ENCODE measurements around the gene TBCD.
"Not testable (repeated sequence)": the region's sequence is repeated elsewhere in the genome, so short reads cannot be mapped to it uniquely, and the experiment has no call there.

TBCD gene

DNA sequence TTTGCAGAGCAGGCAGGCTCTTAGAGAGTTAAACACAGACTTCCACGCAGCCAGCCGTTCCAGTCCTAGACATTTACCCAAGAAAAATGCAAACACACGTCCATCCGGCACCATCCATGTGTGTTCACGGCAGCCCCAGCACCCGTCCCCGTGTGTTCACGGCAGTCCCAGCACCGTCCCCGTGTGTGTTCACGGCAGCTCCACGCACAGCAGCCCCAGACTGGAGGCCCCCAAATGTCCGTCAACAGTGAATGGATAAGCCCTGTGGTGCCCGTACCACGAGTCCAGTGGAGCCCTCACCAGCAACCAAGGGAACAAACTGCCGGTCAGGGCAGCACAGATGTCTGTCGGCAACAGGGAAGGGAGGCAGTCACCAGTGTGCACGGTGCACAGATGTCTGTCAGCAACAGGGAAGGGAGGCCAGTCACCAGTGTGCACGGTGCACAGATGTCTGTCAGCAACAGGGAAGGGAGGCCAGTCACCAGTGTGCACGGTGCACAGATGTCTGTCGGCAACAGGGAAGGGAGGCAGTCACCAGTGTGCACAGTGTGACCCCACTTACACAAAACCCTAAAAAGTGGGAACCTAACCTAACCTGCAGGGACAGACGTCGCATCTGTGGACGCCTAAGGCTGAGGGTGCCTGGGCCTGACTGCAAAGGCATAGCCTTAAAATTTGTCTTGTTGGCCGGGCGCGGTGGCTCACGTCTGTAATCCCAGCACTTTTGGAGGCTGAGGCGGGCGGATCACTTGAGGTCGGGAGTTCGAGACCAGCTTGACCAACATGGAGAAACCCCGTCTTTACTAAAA, 216.4 kb downstream of the TBCD start:
- not testable (repeated sequence) for H3K4me3 ChIP-seq (ENCODE audit: low read length); H3K9me3 ChIP-seq (ENCODE audit: insufficient read depth, low read depth, low read length); H3K4me1 ChIP-seq (ENCODE audit: insufficient read depth, low read length); H3K27ac ChIP-seq (ENCODE audit: low read depth, low read length); H3K36me3 ChIP-seq (ENCODE audit: insufficient read depth, low read length); H3K27me3 ChIP-seq (ENCODE audit: insufficient read depth, low read length); H3K9ac ChIP-seq (ENCODE audit: low read depth, low read length)
- WGBS: 93% methylated on average over 33 of the region's 33 CpGs

DNA sequence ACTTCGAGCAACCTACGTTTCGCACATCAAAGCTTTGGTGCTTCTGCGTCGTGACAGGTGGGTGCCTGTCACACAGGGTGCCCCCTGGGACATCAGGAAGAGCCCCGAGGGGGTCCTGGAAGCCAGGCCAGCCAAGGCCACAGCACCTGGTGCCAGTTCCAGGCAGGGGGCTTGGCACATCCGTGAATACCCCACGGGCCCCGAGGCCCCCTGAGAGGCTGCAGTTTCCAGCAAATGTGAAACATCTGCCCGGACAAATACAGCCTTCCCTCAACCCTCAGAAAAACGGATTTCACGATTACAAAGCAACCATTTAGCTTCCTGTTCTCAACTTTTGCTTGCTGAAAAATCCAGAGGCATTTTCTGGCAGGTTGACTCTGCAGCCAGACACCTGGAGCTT, 218.2 kb downstream of the TBCD start:
- Histone ChIP-seq H3K4me1 (ENCODE audit: insufficient read depth, low read length) (no peaks in the 10 kb centered on the region), H3K9me3 (ENCODE audit: insufficient read depth, low read depth, low read length) (no peaks in the 10 kb centered on the region), H3K9ac (ENCODE audit: low read depth, low read length) (no peak overlapping the region), H3K36me3 (ENCODE audit: insufficient read depth, low read length) (no peaks in the 10 kb centered on the region), H3K27me3 (ENCODE audit: insufficient read depth, low read length) (no peaks in the 10 kb centered on the region), H3K4me3 (ENCODE audit: low read length) (no peak overlapping the region), H3K27ac (ENCODE audit: low read depth, low read length) (no peak overlapping the region)
- 94% methylated on average over 12 of the region's 12 CpGs for WGBS

DNA sequence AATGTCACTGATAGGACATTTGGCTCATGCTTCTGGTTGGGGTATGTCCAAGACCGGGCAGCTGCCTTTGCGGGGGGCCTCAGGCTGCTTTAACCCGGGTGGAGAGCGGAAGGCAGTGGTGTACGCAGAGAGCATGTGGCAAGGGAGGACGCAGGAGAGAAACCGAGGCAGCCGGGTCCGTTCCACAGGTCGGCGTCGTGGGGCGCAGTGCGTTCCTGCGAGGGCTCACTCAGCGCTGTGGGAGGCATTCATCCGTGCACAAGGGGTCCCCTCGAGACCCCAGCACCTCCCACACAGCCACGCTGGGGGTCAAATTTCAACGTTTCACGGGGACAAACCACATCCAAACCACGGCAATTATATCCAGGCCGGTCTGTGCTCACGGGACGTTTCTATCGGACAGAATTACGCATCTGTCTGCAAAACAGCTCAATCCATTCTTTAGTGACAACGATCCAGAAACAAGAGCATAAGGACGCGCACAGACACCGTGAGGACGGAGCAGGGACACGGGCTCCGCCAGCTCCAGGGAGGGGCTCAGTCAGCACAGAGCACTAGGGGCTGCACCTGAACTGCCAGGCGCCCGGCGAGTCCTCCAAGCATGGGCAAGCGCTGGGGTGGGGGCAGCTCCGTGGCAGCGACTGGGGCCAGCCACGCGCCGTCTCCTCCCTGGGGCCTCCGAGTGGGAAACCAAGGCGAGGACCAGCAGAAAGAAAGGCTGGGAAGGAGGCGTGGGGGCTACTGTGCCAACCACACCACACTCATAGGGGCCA, 219.1 kb downstream of the TBCD start:
- H3K4me1 ChIP-seq (ENCODE audit: insufficient read depth, low read length): no peaks in the 10 kb centered on the region
- H3K4me3 ChIP-seq (ENCODE audit: low read length): no peak overlapping the region
- no peaks in the 10 kb centered on the region for H3K36me3 ChIP-seq (ENCODE audit: insufficient read depth, low read length)
- no peak overlapping the region for H3K9ac ChIP-seq (ENCODE audit: low read depth, low read length)
- H3K27ac ChIP-seq (ENCODE audit: low read depth, low read length): no peak overlapping the region
- no peaks in the 10 kb centered on the region for H3K9me3 ChIP-seq (ENCODE audit: insufficient read depth, low read depth, low read length)
- WGBS: 97% methylated on average over 46 of the region's 46 CpGs
- H3K27me3 ChIP-seq (ENCODE audit: insufficient read depth, low read length): no peaks in the 10 kb centered on the region

DNA sequence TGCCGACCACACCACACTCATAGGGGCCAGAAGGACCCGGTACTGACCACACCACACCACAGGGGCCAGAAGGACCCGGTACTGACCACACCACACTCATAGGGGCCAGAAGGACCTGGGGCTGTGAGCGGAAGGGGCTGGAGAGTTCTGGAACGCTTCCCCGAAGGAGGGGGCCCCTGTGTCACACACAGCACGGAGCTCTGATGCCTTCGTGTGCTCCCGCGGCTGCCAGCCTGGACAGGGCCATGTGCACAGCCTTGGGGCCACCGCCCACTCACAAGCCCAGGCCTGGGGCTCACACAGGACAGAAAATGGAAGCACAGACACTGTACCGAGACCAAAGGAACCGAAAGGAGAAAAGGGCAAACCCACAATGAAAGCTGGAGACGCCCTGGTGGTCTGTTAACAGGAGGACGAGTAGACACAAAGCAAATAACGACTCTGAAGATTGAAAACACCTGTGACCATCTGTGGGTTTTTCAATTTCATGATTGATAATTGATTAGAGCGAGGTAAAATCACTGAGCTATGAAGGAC, 221.0 kb downstream of the TBCD start:
- 94% methylated on average over 17 of the region's 17 CpGs for WGBS
- Histone ChIP-seq H3K9ac (ENCODE audit: low read depth, low read length) (no peak overlapping the region), H3K9me3 (ENCODE audit: insufficient read depth, low read depth, low read length) (no peaks in the 10 kb centered on the region), H3K27ac (ENCODE audit: low read depth, low read length) (no peak overlapping the region), H3K27me3 (ENCODE audit: insufficient read depth, low read length) (no peaks in the 10 kb centered on the region), H3K4me3 (ENCODE audit: low read length) (no peak overlapping the region), H3K36me3 (ENCODE audit: insufficient read depth, low read length) (no peaks in the 10 kb centered on the region), H3K4me1 (ENCODE audit: insufficient read depth, low read length) (no peaks in the 10 kb centered on the region)

DNA sequence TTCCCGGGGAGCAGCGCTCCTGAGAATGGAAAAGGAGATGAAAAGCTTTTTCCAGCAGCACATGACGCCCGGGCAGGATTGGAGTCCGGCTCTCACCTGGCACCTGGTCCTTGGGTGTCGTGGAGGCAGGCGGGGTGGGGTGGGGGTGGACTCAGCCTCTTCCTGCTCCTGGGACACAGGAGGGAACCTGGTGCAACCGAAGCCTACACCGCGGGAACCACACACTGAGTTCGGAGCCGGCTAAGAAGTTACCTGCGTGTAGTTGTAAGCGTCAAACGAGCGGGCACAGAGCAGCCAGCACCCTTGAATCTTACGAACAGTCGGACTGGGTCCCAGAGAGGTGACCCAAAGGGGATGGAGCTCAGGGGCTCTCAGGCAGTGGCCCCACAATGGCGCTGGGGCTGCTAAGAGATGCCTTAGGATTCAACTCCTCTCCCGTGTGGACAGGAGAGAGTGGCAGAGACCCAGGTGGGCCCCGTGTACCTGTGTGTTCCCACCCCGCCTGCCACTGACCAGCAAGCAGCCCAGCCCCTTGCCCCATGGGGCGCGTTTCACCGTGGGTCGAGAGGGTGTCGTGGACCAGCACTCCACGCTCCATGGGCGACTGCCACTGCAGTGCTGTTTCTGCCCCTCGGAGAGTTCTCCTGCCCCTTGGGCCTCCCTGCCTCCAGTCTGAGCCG, 221.7 kb downstream of the TBCD start:
- 94% methylated on average over 31 of the region's 31 CpGs for WGBS
- Histone ChIP-seq H3K9me3 (ENCODE audit: insufficient read depth, low read depth, low read length) (no peaks in the 10 kb centered on the region), H3K4me3 (ENCODE audit: low read length) (no peak overlapping the region), H3K27ac (ENCODE audit: low read depth, low read length) (no peak overlapping the region), H3K9ac (ENCODE audit: low read depth, low read length) (no peak overlapping the region), H3K4me1 (ENCODE audit: insufficient read depth, low read length) (no peaks in the 10 kb centered on the region), H3K36me3 (ENCODE audit: insufficient read depth, low read length) (no peaks in the 10 kb centered on the region), H3K27me3 (ENCODE audit: insufficient read depth, low read length) (no peaks in the 10 kb centered on the region)

DNA sequence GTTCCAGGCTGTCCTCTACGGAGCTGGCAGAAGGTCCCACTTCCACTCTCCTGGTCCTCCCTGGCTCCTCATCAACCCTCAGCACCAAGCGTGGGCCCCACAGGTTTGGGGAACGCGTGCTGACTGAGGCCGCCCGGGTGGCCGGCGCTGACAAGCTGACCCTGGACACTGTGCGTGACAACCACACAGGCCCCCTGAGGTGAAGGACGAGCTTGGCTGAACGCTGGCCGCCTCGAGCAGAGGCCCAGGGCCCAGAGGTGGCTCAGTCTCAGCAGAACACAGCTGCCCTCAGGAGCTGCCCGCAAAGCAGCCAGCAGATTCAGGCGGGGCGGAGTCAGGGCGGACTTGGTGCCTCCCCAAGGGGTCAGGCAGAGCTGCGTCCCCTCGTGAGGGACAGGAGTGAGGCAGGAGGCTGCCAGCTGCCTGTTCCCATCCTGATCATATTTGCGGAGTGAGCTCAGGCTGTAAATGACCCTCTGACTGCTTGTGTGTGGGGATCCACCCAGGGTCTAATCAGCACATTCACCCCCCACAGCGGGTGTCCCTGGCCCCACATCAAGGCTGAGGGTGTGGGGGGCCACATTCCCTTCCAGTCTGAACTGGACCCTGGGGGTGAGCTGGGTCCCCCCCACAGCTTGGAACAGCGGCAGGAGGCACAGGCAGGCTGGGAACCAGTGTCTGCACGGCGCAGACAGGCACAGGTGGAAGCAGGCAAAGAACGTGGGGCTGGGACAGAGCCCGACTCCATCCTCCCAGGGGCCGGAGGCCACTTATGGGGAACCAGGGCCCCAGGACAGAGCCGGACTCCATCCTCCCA, 222.5 kb downstream of the TBCD start:
- no peak overlapping the region for H3K27ac ChIP-seq (ENCODE audit: low read depth, low read length)
- no peaks in the 10 kb centered on the region for H3K4me1 ChIP-seq (ENCODE audit: insufficient read depth, low read length)
- H3K36me3 ChIP-seq (ENCODE audit: insufficient read depth, low read length): no peaks in the 10 kb centered on the region
- no peak overlapping the region for H3K4me3 ChIP-seq (ENCODE audit: low read length)
- H3K9me3 ChIP-seq (ENCODE audit: insufficient read depth, low read depth, low read length): no peaks in the 10 kb centered on the region
- no peaks in the 10 kb centered on the region for H3K27me3 ChIP-seq (ENCODE audit: insufficient read depth, low read length)
- no peak overlapping the region for H3K9ac ChIP-seq (ENCODE audit: low read depth, low read length)
- WGBS: 92% methylated on average over 28 of the region's 28 CpGs

DNA sequence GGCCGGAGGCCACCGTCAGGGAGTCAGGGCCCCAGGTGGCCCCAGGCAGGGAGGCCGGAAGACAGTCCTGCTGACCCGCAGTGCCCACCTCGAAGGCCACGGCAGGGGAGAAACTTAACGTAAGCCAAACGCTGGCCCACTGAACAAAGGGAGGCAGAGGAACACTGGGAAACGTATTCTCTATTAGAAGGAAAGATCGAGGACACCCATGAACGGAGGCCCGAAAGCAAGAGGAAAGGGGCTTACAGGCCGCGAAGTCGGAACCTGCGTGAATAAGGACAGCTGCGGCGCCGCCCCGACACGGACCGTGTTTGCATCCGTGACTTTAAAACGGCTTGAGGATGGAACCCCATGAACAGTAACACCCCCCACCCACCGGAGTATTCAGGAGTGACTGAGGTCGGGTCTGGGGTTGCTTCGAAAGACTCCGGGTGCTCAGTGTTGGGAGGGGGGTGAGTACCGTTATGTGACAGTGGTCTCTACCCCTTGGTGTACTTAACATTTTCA, 225.2 kb downstream of the TBCD start:
- Histone ChIP-seq H3K36me3 (ENCODE audit: insufficient read depth, low read length) (no peaks in the 10 kb centered on the region), H3K4me3 (ENCODE audit: low read length) (no peak overlapping the region), H3K9ac (ENCODE audit: low read depth, low read length) (no peak overlapping the region), H3K27me3 (ENCODE audit: insufficient read depth, low read length) (no peaks in the 10 kb centered on the region), H3K9me3 (ENCODE audit: insufficient read depth, low read depth, low read length) (no peaks in the 10 kb centered on the region), H3K27ac (ENCODE audit: low read depth, low read length) (no peak overlapping the region), H3K4me1 (ENCODE audit: insufficient read depth, low read length) (peaks cover 4% of the 10 kb centered on the region; the same call in 1 of the 2 replicates)
- 96% methylated on average over 29 of the region's 29 CpGs for WGBS

DNA sequence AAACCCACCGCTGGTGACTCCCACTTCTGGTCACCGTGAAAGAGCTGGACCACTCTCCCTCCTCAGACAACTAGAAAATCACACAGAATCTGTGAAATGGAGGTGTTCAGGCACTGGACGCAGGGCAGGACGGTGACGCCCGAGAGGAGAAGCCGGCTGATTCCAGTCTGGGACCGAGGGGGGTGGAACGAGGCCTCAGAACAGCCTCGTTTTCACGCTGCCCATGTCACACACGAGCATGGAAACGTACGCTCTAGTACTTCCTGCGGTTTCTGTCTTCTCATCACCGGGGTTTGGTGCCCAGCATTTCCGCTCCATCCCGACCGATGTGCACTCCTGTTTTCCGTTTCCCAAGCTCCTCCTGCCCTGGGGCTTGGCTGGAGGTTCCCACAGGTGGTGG, 225.7 kb downstream of the TBCD start:
- Histone ChIP-seq H3K27me3 (ENCODE audit: insufficient read depth, low read length) (no peaks in the 10 kb centered on the region), H3K9me3 (ENCODE audit: insufficient read depth, low read depth, low read length) (no peaks in the 10 kb centered on the region), H3K27ac (ENCODE audit: low read depth, low read length) (no peak overlapping the region), H3K9ac (ENCODE audit: low read depth, low read length) (no peak overlapping the region), H3K4me3 (ENCODE audit: low read length) (no peak overlapping the region), H3K4me1 (ENCODE audit: insufficient read depth, low read length) (peaks cover 4% of the 10 kb centered on the region; the same call in 1 of the 2 replicates), H3K36me3 (ENCODE audit: insufficient read depth, low read length) (no peaks in the 10 kb centered on the region)
- 97% methylated on average over 20 of the region's 20 CpGs for WGBS

DNA sequence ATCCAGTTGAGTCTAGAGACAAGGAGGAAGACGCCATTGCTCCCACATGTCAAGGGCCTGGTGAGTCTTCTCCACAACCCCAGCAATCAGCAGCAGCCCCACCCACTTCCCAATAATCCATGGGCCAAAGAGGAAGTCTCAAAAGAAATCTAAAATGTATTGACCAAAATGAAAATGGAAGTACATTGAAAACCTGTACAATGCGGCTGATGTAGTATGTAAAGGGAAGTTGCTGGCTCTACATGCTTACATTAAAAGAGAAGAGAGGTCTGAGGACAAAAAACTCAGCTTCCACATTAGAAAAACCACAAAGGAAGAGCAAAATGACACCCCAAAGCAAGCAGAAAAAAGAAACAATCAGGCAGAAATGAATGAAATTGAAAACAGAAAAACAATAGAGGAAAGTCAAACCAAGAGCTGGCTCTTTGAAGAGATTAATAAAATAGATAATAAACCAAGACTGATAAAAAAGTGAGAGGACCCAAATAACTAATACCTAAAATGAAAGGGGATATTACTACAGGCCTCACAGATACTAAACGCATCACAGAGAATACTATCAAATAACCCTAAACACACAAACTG, 227.0 kb downstream of the TBCD start:
- no peak overlapping the region for H3K9ac ChIP-seq (ENCODE audit: low read depth, low read length)
- no peaks in the 10 kb centered on the region for H3K36me3 ChIP-seq (ENCODE audit: insufficient read depth, low read length)
- WGBS: 95% methylated on average over 3 of the region's 3 CpGs
- H3K4me1 ChIP-seq (ENCODE audit: insufficient read depth, low read length): peaks cover 4% of the 10 kb centered on the region; the same call in 1 of the 2 replicates
- H3K9me3 ChIP-seq (ENCODE audit: insufficient read depth, low read depth, low read length): no peaks in the 10 kb centered on the region
- no peak overlapping the region for H3K27ac ChIP-seq (ENCODE audit: low read depth, low read length)
- no peak overlapping the region for H3K4me3 ChIP-seq (ENCODE audit: low read length)
- no peaks in the 10 kb centered on the region for H3K27me3 ChIP-seq (ENCODE audit: insufficient read depth, low read length)

DNA sequence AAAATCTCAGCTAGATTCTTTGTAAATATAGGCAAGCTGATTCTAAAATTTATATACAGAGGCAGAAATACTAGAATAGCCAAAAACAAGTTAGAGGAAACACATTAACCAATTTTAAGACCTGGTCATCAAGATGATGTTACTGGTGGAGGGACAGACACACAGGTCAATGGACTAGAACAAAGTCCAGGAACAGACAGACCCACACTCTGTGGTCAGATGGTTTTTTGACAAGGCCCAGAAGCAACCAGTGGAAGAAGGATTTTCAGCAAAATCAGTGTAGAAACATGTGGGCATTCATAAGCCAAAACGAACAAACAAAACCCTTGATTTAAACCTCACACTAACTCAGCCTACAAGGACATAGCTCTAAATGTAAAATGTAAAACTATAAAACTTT, 227.9 kb downstream of the TBCD start:
- Histone ChIP-seq H3K4me1 (ENCODE audit: insufficient read depth, low read length) (peaks cover 4% of the 10 kb centered on the region; the same call in 1 of the 2 replicates), H3K4me3 (ENCODE audit: low read length) (no peak overlapping the region), H3K27ac (ENCODE audit: low read depth, low read length) (no peak overlapping the region), H3K27me3 (ENCODE audit: insufficient read depth, low read length) (no peaks in the 10 kb centered on the region), H3K36me3 (ENCODE audit: insufficient read depth, low read length) (no peaks in the 10 kb centered on the region), H3K9ac (ENCODE audit: low read depth, low read length) (no peak overlapping the region), H3K9me3 (ENCODE audit: insufficient read depth, low read depth, low read length) (no peaks in the 10 kb centered on the region)
- 80% methylated on average over 1 of the region's 1 CpG for WGBS

Measured in HUES64 (cell line).